ENCODE results near the gene NFAT5.
"Not testable (repeated sequence)": the region's sequence is repeated elsewhere in the genome, so short reads cannot be mapped to it uniquely, and the experiment has no call there.

GRCh38 chr16:69578771-69579170 is 13.0 kb downstream of the NFAT5 start:
- TF ChIP-seq, protein P1, sequence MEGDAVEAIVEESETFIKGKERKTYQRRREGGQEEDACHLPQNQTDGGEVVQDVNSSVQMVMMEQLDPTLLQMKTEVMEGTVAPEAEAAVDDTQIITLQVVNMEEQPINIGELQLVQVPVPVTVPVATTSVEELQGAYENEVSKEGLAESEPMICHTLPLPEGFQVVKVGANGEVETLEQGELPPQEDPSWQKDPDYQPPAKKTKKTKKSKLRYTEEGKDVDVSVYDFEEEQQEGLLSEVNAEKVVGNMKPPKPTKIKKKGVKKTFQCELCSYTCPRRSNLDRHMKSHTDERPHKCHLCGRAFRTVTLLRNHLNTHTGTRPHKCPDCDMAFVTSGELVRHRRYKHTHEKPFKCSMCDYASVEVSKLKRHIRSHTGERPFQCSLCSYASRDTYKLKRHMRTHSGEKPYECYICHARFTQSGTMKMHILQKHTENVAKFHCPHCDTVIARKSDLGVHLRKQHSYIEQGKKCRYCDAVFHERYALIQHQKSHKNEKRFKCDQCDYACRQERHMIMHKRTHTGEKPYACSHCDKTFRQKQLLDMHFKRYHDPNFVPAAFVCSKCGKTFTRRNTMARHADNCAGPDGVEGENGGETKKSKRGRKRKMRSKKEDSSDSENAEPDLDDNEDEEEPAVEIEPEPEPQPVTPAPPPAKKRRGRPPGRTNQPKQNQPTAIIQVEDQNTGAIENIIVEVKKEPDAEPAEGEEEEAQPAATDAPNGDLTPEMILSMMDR (IDR thresholded peaks at IDR 0.05), result not testable (repeated sequence)
- TF ChIP-seq POLR2A (IDR thresholded peaks at IDR 0.05), result not testable (repeated sequence)
